ENCODE measurements around the gene JUP. TPM values are rescaled to one million over a fixed set of nuclear protein-coding genes. Genes with fewer than 3 reads are reported as not detected.

JUP gene
- total RNA-seq, 1 experiment from 2014 or later, result 224 TPM

DNA sequence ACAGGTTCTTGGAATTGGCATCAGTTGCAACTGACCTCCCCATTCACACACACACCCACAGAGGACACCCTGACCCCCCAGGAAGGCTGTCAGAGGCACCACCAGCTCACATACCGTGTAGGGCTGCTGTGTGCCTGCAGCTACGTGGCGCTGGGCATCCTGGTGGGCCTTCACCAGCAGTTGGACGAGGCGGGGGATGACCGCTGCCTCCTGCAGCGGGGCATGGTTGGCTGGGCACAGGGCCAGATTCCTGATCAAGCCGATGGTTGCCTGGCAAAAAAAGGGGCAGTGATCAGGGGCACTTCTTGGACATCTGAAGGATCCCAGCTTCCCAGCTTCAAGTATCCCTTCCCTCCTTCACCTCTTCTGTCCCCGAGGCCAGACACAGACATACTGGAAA lies 27.9 kb downstream of the JUP start (continued):
- TF ChIP-seq, protein P1, sequence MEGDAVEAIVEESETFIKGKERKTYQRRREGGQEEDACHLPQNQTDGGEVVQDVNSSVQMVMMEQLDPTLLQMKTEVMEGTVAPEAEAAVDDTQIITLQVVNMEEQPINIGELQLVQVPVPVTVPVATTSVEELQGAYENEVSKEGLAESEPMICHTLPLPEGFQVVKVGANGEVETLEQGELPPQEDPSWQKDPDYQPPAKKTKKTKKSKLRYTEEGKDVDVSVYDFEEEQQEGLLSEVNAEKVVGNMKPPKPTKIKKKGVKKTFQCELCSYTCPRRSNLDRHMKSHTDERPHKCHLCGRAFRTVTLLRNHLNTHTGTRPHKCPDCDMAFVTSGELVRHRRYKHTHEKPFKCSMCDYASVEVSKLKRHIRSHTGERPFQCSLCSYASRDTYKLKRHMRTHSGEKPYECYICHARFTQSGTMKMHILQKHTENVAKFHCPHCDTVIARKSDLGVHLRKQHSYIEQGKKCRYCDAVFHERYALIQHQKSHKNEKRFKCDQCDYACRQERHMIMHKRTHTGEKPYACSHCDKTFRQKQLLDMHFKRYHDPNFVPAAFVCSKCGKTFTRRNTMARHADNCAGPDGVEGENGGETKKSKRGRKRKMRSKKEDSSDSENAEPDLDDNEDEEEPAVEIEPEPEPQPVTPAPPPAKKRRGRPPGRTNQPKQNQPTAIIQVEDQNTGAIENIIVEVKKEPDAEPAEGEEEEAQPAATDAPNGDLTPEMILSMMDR (IDR thresholded peaks at IDR 0.05 in 2 of 3, conservative IDR thresholded peaks at IDR 0.05 in 1 of 3; ENCODE audit: borderline replicate concordance in 1 of 3, insufficient read depth in 1 of 3, low read depth in 2 of 3, low read length in 2 of 3), result no peak
- TF ChIP-seq ELF1 (IDR thresholded peaks at IDR 0.05; ENCODE audit: borderline replicate concordance, low read depth), result no peak

DNA sequence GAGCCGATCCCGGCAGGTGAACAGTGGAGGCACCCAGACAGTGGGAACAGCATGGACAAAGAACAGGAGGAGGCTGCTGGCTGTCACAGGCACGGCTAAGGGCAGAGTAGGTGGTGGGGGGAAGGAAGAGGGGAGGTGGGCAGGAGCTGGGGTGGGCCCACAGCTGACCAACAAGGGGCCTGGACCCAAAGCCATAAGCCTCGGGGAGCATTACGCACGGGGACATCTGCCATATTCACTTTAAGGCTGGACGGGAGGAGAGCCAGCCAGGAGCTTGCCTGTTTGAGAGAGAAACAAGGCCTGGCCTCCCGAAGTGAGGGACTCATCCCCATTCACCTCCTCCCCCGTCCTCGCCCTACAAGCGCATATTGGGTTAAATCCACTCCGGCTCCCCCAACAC lies 32.4 kb downstream of the JUP start:
- H3K9me2 ChIP-seq (ENCODE audit: insufficient read depth), result no peaks in the 10 kb centered on the region
- ChIA-PET POLR2A (interaction anchor here (0.9 kb wide), 1 partner anchor 10 kb away, joined by 5 read pairs; no protein-coding TSS in a partner anchor), CTCF (no interaction called here), RAD21 (ENCODE audit: low non-redundant PET in 1 of 2, low total read pairs in 2 of 2, uncharacterized antibody in 2 of 2, unreplicated experiment in 2 of 2) (no interaction called here)
- no peak overlapping the region for H3K9ac ChIP-seq (ENCODE audit: low read length)
- no TSS peak for BruUV-seq (replicated peaks)
- H3K79me2 ChIP-seq (ENCODE audit: insufficient read depth, low read length), result no peaks in the 10 kb centered on the region
- intact Hi-C loops (cut with micrococcal nuclease), result no loop called here
- peaks cover 24 to 32% of the 10 kb centered on the region in 2 experiments for H3K36me3 ChIP-seq (ENCODE audit: control insufficient read depth in 1 of 2, insufficient read depth in 2 of 2, low read length in 2 of 2)
- no peaks in the 10 kb centered on the region for H3K9me3 ChIP-seq (ENCODE audit: control insufficient read depth in 1 of 2, insufficient read depth in 1 of 2, low read depth in 1 of 2, low read length in 2 of 2)
- no peaks in the 10 kb centered on the region for H3K27me3 ChIP-seq (ENCODE audit: insufficient read depth, low read length)
- DNase-seq (ENCODE audit: low read depth, low spot score) (no peak), ATAC-seq (no peak)
- no peak overlapping the region for H2AFZ ChIP-seq (ENCODE audit: low read depth, low read length, poor library complexity, severe bottlenecking)
- no peaks in the 10 kb centered on the region for H3K4me1 ChIP-seq (ENCODE audit: control insufficient read depth in 1 of 2, insufficient read depth in 2 of 2, low read length in 2 of 2)
- H3K4me2 ChIP-seq (ENCODE audit: low read length), result no peak overlapping the region
- H3K4me3 ChIP-seq (replicated peaks in 1 of 2; ENCODE audit: low read depth in 1 of 2, low read length in 2 of 2), result no peak overlapping the region
- no peak overlapping the region for H3K27ac ChIP-seq (ENCODE audit: low read depth, low read length)
- no peaks in the 10 kb centered on the region for H4K20me1 ChIP-seq (ENCODE audit: insufficient read depth)
- TF ChIP-seq JUND (IDR thresholded peaks at IDR 0.05), result no peak
- TF ChIP-seq, protein P2, sequence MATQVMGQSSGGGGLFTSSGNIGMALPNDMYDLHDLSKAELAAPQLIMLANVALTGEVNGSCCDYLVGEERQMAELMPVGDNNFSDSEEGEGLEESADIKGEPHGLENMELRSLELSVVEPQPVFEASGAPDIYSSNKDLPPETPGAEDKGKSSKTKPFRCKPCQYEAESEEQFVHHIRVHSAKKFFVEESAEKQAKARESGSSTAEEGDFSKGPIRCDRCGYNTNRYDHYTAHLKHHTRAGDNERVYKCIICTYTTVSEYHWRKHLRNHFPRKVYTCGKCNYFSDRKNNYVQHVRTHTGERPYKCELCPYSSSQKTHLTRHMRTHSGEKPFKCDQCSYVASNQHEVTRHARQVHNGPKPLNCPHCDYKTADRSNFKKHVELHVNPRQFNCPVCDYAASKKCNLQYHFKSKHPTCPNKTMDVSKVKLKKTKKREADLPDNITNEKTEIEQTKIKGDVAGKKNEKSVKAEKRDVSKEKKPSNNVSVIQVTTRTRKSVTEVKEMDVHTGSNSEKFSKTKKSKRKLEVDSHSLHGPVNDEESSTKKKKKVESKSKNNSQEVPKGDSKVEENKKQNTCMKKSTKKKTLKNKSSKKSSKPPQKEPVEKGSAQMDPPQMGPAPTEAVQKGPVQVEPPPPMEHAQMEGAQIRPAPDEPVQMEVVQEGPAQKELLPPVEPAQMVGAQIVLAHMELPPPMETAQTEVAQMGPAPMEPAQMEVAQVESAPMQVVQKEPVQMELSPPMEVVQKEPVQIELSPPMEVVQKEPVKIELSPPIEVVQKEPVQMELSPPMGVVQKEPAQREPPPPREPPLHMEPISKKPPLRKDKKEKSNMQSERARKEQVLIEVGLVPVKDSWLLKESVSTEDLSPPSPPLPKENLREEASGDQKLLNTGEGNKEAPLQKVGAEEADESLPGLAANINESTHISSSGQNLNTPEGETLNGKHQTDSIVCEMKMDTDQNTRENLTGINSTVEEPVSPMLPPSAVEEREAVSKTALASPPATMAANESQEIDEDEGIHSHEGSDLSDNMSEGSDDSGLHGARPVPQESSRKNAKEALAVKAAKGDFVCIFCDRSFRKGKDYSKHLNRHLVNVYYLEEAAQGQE (IDR thresholded peaks at IDR 0.05; ENCODE audit: low read depth), result no peak
- TF ChIP-seq YY1 (IDR thresholded peaks at IDR 0.05; ENCODE audit: extremely low read depth, insufficient replicate concordance, low read depth, low read length), result no peak
- TF ChIP-seq, protein P1 (IDR thresholded peaks at IDR 0.05 in 2 of 3, conservative IDR thresholded peaks at IDR 0.05 in 1 of 3; ENCODE audit: borderline replicate concordance in 1 of 3, insufficient read depth in 1 of 3, low read depth in 2 of 3, low read length in 2 of 3), result no peak
- TF ChIP-seq ZNF274 (IDR thresholded peaks at IDR 0.05; ENCODE audit: low read depth, low read length), result no peak
- TF ChIP-seq FOSL1 (IDR thresholded peaks at IDR 0.05; ENCODE audit: low read depth), result no peak
- no peak for TF ChIP-seq POLR2A (IDR thresholded peaks at IDR 0.05; ENCODE audit: borderline replicate concordance, extremely low read depth, insufficient read depth, insufficient read length)
- TF ChIP-seq, protein P3, sequence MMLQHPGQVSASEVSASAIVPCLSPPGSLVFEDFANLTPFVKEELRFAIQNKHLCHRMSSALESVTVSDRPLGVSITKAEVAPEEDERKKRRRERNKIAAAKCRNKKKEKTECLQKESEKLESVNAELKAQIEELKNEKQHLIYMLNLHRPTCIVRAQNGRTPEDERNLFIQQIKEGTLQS (IDR thresholded peaks at IDR 0.05), result no peak
- TF ChIP-seq, protein P4, sequence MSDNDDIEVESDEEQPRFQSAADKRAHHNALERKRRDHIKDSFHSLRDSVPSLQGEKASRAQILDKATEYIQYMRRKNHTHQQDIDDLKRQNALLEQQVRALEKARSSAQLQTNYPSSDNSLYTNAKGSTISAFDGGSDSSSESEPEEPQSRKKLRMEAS (IDR thresholded peaks at IDR 0.05), result no peak
- no peak for TF ChIP-seq TCF7L2 (IDR thresholded peaks at IDR 0.05; ENCODE audit: borderline replicate concordance, extremely low read depth, insufficient read depth, insufficient read length)
- TF ChIP-seq SP1 (IDR thresholded peaks at IDR 0.05; ENCODE audit: low read depth), result no peak
- TF ChIP-seq, protein P5, sequence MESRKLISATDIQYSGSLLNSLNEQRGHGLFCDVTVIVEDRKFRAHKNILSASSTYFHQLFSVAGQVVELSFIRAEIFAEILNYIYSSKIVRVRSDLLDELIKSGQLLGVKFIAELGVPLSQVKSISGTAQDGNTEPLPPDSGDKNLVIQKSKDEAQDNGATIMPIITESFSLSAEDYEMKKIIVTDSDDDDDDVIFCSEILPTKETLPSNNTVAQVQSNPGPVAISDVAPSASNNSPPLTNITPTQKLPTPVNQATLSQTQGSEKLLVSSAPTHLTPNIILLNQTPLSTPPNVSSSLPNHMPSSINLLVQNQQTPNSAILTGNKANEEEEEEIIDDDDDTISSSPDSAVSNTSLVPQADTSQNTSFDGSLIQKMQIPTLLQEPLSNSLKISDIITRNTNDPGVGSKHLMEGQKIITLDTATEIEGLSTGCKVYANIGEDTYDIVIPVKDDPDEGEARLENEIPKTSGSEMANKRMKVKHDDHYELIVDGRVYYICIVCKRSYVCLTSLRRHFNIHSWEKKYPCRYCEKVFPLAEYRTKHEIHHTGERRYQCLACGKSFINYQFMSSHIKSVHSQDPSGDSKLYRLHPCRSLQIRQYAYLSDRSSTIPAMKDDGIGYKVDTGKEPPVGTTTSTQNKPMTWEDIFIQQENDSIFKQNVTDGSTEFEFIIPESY (IDR thresholded peaks at IDR 0.05; ENCODE audit: extremely low read depth, insufficient replicate concordance, low read length), result no peak
- no peak for TF ChIP-seq EGR1 (IDR thresholded peaks at IDR 0.05; ENCODE audit: low read depth)

All from HCT116 (cell line).